HepG2 (cell line): ENCODE results near the gene ARHGAP33. TPM values are rescaled to one million over a fixed set of nuclear protein-coding genes. Genes with fewer than 3 reads are reported as not detected.

Source experiments
- ARHGAP35 ChIP-seq: sonication (generic); formaldehyde crosslinking; IDR thresholded peaks from 2 replicates; pipeline ENCODE4 v1.9.0; 2022; ENCODE audit warnings: mild to moderate bottlenecking, inconsistent platforms, moderate library complexity, missing genetic modification reagents, borderline replicate concordance
- DNMT1 ChIP-seq: sonication (generic); formaldehyde crosslinking; IDR thresholded peaks from 2 replicates; pipeline ENCODE4 v1.5.1; 2020; ENCODE audit warnings: mild to moderate bottlenecking, missing genetic modification reagents
- HNRNPLL ChIP-seq: fragments of 200-400 bp; formaldehyde crosslinking; IDR thresholded peaks from 2 replicates; pipeline ENCODE4 v1.6.1; 2017; ENCODE audit warnings: mild to moderate bottlenecking, low read depth, low read length; ENCODE audit not compliant: poor library complexity, severe bottlenecking
- NR3C1 ChIP-seq: sonication (generic); formaldehyde crosslinking; IDR thresholded peaks from 2 replicates; pipeline ENCODE4 v1.4.0; 2020; ENCODE audit warnings: missing genetic modification reagents
- SOX13 ChIP-seq, 3 experiments: fragments of 450-650 bp in 1 of 3; sonication (generic) in 1 of 3; formaldehyde crosslinking in 1 of 3; IDR thresholded peaks in 2 of 3; conservative IDR thresholded peaks in 1 of 3; 2 replicates each; pipeline versions ENCODE4 v1.5.0 to v1.6.1; 2016 to 2020; ENCODE audit warnings: antibody characterized with exemption in 1 of 3, mild to moderate bottlenecking in 1 of 3, missing compliant biosample characterization in 1 of 3, missing genetic modification reagents in 1 of 3, moderate library complexity in 1 of 3
- SOX6 ChIP-seq, 2 experiments: fragments of 450-650 bp in 1 of 2; sonication (generic) in 1 of 2; formaldehyde crosslinking in 1 of 2; IDR thresholded peaks; 2 replicates each; pipeline versions ENCODE4 v1.4.0 to v1.6.1; 2017 to 2020; ENCODE audit warnings: antibody characterized with exemption in 1 of 2, mild to moderate bottlenecking in 1 of 2, missing genetic modification reagents in 1 of 2
- TBX2 ChIP-seq: sonication (generic); formaldehyde crosslinking; IDR thresholded peaks from 2 replicates; pipeline ENCODE4 v1.5.0; 2020; ENCODE audit warnings: missing genetic modification reagents, mild to moderate bottlenecking, borderline replicate concordance
- ZFX ChIP-seq: sonication (generic); formaldehyde crosslinking; IDR thresholded peaks from 2 replicates; pipeline ENCODE4 v1.4.0; 2020; ENCODE audit warnings: mild to moderate bottlenecking, low read depth, missing genetic modification reagents, moderate library complexity
- ZNF720 ChIP-seq: sonication (generic); formaldehyde crosslinking; IDR thresholded peaks from 2 replicates; pipeline ENCODE4 v1.4.0; 2020; ENCODE audit warnings: missing genetic modification reagents
- polyA plus RNA-seq, 8 experiments: library from polyadenylated mRNA; depleted of rRNA in 3 of 8; stranded (reverse) in 7 of 8; unstranded in 1 of 8; fragments of >200 nt; fragmentation: Illumina TruSeq in 4 of 8; extraction: Trizol in 4 of 8; gene quantifications; 2 replicates each; pipeline versions ENCODE4 v1.2.1 to v1.2.3, GENCODE V29; 2011 to 2016; ENCODE audit warnings: low read depth in 4 of 8, missing spikeins in 1 of 8, mixed read lengths in 1 of 8; ENCODE audit not compliant: insufficient read depth in 1 of 8
- total RNA-seq, 5 experiments: library from RNA; depleted of rRNA; stranded (reverse); fragments of >200 nt; fragmentation: Illumina TruSeq; extraction: Trizol; gene quantifications; 2 replicates each; pipeline ENCODE4 v1.2.3, GENCODE V29; 2016; ENCODE audit warnings: low read depth in 1 of 5
- TF ChIP-seq, protein P1 (sequence below): sonication (generic); formaldehyde crosslinking; IDR thresholded peaks from 2 replicates; pipeline ENCODE4 v1.4.0; 2020; ENCODE audit warnings: mild to moderate bottlenecking, missing genetic modification reagents, borderline replicate concordance
- TF ChIP-seq, protein P2 (sequence below): sonication (generic); formaldehyde crosslinking; IDR thresholded peaks from 2 replicates; pipeline ENCODE4 v1.4.0; 2020; ENCODE audit warnings: mild to moderate bottlenecking, missing genetic modification reagents
- TF ChIP-seq, protein P3 (sequence below): sonication (generic); formaldehyde crosslinking; IDR thresholded peaks from 2 replicates; pipeline ENCODE4 v1.5.1; 2020; ENCODE audit warnings: mild to moderate bottlenecking, missing genetic modification reagents, moderate library complexity
- TF ChIP-seq, protein P4 (sequence below): sonication (generic); formaldehyde crosslinking; IDR thresholded peaks from 2 replicates; pipeline ENCODE4 v1.4.0; 2020; ENCODE audit warnings: missing genetic modification reagents

The ARHGAP33 gene
- total and polyA plus RNA-seq, 2 of the 13 experiments (the other 11 are each of a cell fraction or from before 2014, with no cell fraction given), result 1.3 to 2.7 TPM

DNA sequence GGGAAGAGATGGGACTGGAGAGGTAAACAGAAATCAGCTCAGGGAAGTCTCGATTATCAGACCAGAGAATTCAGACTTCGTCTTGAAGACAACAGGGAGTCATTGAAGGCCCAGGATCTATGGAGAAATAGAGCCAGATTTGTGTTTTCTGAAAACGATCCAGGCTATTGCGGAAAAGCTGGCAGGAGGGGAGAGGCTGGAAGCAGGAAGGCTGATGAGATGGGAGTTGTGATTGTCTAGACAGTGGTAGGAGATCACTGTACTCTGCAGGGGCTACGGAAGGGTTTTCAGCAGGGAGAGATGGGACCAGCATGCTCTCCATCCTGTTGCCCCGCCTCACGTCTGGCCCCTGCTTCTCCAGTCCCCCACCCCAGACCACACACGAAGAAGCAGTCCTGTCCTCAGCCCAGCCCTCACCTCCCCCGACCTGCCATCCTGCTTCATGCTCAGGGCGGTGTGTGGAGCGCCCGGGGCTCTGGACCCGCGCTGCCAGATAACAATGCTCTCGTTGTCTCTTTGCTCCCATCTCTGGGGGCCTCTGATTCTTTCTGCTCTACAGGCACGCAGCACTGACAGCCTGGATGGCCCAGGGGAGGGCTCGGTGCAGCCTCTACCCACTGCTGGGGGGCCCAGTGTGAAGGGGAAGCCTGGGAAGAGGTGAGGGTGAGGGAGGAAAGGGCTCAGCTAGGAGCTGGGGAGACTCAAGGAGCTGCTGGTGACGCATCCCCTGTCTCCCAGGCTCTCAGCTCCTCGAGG is 1.9 kb downstream of the ARHGAP33 start (continued):
- TF ChIP-seq, protein P1, sequence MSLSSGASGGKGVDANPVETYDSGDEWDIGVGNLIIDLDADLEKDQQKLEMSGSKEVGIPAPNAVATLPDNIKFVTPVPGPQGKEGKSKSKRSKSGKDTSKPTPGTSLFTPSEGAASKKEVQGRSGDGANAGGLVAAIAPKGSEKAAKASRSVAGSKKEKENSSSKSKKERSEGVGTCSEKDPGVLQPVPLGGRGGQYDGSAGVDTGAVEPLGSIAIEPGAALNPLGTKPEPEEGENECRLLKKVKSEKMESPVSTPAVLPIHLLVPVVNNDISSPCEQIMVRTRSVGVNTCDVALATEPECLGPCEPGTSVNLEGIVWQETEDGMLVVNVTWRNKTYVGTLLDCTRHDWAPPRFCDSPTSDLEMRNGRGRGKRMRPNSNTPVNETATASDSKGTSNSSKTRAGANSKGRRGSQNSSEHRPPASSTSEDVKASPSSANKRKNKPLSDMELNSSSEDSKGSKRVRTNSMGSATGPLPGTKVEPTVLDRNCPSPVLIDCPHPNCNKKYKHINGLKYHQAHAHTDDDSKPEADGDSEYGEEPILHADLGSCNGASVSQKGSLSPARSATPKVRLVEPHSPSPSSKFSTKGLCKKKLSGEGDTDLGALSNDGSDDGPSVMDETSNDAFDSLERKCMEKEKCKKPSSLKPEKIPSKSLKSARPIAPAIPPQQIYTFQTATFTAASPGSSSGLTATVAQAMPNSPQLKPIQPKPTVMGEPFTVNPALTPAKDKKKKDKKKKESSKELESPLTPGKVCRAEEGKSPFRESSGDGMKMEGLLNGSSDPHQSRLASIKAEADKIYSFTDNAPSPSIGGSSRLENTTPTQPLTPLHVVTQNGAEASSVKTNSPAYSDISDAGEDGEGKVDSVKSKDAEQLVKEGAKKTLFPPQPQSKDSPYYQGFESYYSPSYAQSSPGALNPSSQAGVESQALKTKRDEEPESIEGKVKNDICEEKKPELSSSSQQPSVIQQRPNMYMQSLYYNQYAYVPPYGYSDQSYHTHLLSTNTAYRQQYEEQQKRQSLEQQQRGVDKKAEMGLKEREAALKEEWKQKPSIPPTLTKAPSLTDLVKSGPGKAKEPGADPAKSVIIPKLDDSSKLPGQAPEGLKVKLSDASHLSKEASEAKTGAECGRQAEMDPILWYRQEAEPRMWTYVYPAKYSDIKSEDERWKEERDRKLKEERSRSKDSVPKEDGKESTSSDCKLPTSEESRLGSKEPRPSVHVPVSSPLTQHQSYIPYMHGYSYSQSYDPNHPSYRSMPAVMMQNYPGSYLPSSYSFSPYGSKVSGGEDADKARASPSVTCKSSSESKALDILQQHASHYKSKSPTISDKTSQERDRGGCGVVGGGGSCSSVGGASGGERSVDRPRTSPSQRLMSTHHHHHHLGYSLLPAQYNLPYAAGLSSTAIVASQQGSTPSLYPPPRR (CRISPR knock-in tag), result no peak
- TF ChIP-seq ZNF720 (CRISPR knock-in tag) (no peak), DNMT1 (CRISPR knock-in tag) (no peak), SOX6 (IDR thresholded peaks at IDR 0.05) (no peak), SOX6 (CRISPR knock-in tag; IDR thresholded peaks at IDR 0.05) (peak; percentile 61), ARHGAP35 (CRISPR knock-in tag) (no peak; the same call in 1 of the 2 replicates), SOX13 (IDR thresholded peaks at IDR 0.05) (no peak), SOX13 (CRISPR knock-in tag; conservative IDR thresholded peaks at IDR 0.05 in 1 of 2, IDR thresholded peaks at IDR 0.05 in 1 of 2) (peak in 1 of 2 experiments; percentile 56; a peak in 2 of 4 replicates), NR3C1 (no peak), TBX2 (peak; percentile 37; the same call in 1 of the 2 replicates), ZFX (CRISPR knock-in tag) (0 out of 2 replicates have a peak, but pooled peaks have one; percentile 13), HNRNPLL (peak; percentile 30)
- TF ChIP-seq, protein P2, sequence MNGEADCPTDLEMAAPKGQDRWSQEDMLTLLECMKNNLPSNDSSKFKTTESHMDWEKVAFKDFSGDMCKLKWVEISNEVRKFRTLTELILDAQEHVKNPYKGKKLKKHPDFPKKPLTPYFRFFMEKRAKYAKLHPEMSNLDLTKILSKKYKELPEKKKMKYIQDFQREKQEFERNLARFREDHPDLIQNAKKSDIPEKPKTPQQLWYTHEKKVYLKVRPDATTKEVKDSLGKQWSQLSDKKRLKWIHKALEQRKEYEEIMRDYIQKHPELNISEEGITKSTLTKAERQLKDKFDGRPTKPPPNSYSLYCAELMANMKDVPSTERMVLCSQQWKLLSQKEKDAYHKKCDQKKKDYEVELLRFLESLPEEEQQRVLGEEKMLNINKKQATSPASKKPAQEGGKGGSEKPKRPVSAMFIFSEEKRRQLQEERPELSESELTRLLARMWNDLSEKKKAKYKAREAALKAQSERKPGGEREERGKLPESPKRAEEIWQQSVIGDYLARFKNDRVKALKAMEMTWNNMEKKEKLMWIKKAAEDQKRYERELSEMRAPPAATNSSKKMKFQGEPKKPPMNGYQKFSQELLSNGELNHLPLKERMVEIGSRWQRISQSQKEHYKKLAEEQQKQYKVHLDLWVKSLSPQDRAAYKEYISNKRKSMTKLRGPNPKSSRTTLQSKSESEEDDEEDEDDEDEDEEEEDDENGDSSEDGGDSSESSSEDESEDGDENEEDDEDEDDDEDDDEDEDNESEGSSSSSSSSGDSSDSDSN (CRISPR knock-in tag), result peak; percentile 52
- TF ChIP-seq, protein P3, sequence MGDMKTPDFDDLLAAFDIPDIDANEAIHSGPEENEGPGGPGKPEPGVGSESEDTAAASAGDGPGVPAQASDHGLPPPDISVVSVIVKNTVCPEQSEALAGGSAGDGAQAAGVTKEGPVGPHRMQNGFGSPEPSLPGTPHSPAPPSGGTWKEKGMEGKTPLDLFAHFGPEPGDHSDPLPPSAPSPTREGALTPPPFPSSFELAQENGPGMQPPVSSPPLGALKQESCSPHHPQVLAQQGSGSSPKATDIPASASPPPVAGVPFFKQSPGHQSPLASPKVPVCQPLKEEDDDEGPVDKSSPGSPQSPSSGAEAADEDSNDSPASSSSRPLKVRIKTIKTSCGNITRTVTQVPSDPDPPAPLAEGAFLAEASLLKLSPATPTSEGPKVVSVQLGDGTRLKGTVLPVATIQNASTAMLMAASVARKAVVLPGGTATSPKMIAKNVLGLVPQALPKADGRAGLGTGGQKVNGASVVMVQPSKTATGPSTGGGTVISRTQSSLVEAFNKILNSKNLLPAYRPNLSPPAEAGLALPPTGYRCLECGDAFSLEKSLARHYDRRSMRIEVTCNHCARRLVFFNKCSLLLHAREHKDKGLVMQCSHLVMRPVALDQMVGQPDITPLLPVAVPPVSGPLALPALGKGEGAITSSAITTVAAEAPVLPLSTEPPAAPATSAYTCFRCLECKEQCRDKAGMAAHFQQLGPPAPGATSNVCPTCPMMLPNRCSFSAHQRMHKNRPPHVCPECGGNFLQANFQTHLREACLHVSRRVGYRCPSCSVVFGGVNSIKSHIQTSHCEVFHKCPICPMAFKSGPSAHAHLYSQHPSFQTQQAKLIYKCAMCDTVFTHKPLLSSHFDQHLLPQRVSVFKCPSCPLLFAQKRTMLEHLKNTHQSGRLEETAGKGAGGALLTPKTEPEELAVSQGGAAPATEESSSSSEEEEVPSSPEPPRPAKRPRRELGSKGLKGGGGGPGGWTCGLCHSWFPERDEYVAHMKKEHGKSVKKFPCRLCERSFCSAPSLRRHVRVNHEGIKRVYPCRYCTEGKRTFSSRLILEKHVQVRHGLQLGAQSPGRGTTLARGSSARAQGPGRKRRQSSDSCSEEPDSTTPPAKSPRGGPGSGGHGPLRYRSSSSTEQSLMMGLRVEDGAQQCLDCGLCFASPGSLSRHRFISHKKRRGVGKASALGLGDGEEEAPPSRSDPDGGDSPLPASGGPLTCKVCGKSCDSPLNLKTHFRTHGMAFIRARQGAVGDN, result peak; percentile 70
- TF ChIP-seq, protein P4, sequence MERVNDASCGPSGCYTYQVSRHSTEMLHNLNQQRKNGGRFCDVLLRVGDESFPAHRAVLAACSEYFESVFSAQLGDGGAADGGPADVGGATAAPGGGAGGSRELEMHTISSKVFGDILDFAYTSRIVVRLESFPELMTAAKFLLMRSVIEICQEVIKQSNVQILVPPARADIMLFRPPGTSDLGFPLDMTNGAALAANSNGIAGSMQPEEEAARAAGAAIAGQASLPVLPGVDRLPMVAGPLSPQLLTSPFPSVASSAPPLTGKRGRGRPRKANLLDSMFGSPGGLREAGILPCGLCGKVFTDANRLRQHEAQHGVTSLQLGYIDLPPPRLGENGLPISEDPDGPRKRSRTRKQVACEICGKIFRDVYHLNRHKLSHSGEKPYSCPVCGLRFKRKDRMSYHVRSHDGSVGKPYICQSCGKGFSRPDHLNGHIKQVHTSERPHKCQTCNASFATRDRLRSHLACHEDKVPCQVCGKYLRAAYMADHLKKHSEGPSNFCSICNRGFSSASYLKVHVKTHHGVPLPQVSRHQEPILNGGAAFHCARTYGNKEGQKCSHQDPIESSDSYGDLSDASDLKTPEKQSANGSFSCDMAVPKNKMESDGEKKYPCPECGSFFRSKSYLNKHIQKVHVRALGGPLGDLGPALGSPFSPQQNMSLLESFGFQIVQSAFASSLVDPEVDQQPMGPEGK (CRISPR knock-in tag), result peak; percentile 94
